ES-I3 (cell line): ENCODE data around the gene BMPR1A.

ENCODE experiments used
- H3K36me3 ChIP-seq: 2 replicates; pipeline ENCODE4 v1.6.1; 2013; ENCODE audit warnings: mild to moderate bottlenecking, low read length, control low read depth, moderate library complexity; ENCODE audit not compliant: insufficient read depth
- H3K4me1 ChIP-seq: 2 replicates; pipeline ENCODE4 v1.6.1; 2013; ENCODE audit warnings: mild to moderate bottlenecking, control low read depth, low read length; ENCODE audit not compliant: insufficient read depth
- H3K9ac ChIP-seq: 2 replicates; pipeline ENCODE4 v1.6.1; 2013; ENCODE audit warnings: low read depth, mild to moderate bottlenecking, low read length, moderate library complexity
- H3K9me3 ChIP-seq: 2 replicates; pipeline ENCODE4 v1.6.1; 2013; ENCODE audit warnings: mild to moderate bottlenecking, low read length, moderate library complexity; ENCODE audit not compliant: control insufficient read depth, insufficient read depth

BMPR1A gene

DNA sequence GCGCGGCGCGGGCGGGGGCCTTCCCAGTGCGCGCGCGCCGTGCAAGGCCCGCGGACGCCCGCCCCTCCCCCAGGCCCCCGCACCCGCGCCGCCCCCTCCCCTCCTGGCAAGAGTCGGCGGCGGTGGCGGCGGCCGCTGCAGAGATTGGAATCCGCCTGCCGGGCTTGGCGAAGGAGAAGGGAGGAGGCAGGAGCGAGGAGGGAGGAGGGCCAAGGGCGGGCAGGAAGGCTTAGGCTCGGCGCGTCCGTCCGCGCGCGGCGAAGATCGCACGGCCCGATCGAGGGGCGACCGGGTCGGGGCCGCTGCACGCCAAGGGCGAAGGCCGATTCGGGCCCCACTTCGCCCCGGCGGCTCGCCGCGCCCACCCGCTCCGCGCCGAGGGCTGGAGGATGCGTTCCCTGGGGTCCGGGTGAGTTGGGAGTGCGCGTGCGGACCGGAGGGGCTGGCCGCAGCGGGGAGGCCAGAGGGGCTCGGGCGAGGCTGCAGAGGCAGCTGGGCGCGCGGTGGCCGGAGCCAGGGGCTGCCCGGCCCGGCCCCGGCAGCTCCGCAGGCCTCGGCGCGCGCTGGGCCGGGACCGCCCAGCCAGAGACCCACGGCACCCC is at the start of gene BMPR1A:
Gene BMPR1A (plus strand): TSS at position 109 of the 602 bp plus-strand sequence. CDS start 119,400 bp downstream, outside the sequence.
- peaks cover 37% of the 10 kb centered on the region for H3K4me1 ChIP-seq
- H3K9ac ChIP-seq, result peak within 1 kb of the TSS; percentile 97
- no peaks in the 10 kb centered on the region for H3K36me3 ChIP-seq
- no peaks in the 10 kb centered on the region for H3K9me3 ChIP-seq

GRCh38 chr10:86706977-86707376 is 49.4 kb upstream of the BMPR1A start:
- Histone ChIP-seq H3K4me1 (peaks cover 13% of the 10 kb centered on the region), H3K36me3 (no peaks in the 10 kb centered on the region), H3K9ac (no peak overlapping the region), H3K9me3 (no peaks in the 10 kb centered on the region)

GRCh38 chr10:86707505-86707904 is 48.9 kb upstream of the BMPR1A start:
- Histone ChIP-seq H3K4me1 (peaks cover 13% of the 10 kb centered on the region), H3K36me3 (no peaks in the 10 kb centered on the region), H3K9ac (no peak overlapping the region), H3K9me3 (no peaks in the 10 kb centered on the region)

DNA sequence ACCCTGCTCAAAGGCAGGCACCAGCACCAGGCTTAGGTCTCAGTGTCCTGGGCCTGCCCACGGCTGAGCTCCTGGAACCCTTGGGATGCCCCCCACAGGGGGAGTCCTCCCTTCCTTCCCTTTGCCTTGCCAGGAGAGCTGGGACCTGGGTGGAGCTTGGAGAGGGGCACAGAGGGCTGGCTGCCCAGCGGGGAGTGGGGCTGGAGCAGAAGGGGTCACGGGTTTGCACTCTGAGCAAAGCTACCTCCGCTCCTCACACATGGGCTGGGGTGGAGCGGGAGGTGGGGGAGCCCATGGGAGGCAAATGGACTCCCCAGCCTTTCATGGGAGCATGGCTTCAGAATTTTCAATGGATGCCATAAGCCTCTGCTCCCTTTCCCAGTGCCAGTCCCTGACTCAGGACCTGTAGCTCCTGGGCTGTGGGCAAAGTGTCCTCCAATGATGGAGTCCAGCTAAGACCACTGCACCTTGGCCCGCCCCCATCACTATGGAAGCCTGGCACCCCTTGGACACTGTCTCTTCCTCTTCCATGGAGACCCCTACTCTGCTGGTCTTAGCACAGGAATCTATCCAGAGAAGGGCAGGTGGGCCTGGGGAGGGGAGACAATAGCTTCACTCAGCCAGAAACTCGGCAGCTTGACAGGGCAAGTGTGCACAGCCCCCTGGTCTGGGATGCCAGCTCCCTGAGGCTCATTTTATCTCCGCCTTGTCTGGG is 48.2 kb upstream of the BMPR1A start:
- H3K9ac ChIP-seq, result no peak overlapping the region

GRCh38 chr10:86708783-86709380 is 47.5 kb upstream of the BMPR1A start:
- H3K9ac ChIP-seq, result no peak overlapping the region
- no peaks in the 10 kb centered on the region for H3K36me3 ChIP-seq
- H3K4me1 ChIP-seq, result peaks cover 17% of the 10 kb centered on the region
- no peaks in the 10 kb centered on the region for H3K9me3 ChIP-seq

More for the DNA sequence above, 48.2 kb upstream of the BMPR1A start:
- no peaks in the 10 kb centered on the region for H3K9me3 ChIP-seq
- no peaks in the 10 kb centered on the region for H3K36me3 ChIP-seq
- peaks cover 13% of the 10 kb centered on the region for H3K4me1 ChIP-seq

DNA sequence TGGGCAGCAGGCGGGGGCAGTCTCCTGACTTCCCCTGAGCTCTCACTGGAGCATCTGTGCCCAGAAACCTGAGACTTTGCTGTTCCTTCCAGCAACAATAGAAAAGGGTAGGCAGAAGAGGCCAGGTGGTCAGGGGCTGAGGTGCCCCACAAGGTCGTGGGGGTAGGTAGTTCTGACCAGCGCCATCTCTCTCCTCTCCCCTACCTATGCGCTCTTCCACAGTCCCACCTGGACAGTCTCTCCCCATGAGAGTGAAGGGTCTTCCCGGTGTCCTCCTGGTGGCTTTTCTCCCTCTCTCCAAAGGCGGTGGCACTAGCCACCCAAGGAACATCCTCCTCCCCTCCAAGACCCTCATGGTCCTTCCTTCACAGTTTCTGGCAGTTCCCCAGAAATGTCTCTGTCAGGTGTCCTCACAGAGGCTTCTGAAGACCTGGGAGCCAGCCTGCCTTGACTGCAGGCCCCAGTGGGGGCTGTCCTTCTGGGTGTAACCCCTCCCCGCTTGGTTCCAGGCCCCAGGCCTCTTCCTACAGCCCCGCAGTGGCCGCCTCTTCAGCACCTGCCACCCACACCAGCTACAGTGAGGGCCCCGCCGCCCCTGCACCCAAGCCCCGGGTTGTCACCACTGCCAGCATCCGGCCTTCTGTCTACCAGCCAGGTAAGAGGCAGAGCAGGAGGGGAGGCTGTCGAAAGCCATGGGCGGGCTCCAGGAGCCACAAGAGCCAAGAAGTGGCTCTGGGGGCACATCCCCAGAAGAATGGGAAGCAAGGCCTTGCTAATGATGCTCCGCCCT is 46.8 kb upstream of the BMPR1A start:
- Histone ChIP-seq H3K9ac (no peak overlapping the region), H3K9me3 (no peaks in the 10 kb centered on the region), H3K36me3 (no peaks in the 10 kb centered on the region), H3K4me1 (peaks cover 19% of the 10 kb centered on the region)

GRCh38 chr10:86710987-86711512 is 45.4 kb upstream of the BMPR1A start:
- Histone ChIP-seq H3K9me3 (no peaks in the 10 kb centered on the region), H3K9ac (peak overlapping the region; percentile 76), H3K36me3 (no peaks in the 10 kb centered on the region)

DNA sequence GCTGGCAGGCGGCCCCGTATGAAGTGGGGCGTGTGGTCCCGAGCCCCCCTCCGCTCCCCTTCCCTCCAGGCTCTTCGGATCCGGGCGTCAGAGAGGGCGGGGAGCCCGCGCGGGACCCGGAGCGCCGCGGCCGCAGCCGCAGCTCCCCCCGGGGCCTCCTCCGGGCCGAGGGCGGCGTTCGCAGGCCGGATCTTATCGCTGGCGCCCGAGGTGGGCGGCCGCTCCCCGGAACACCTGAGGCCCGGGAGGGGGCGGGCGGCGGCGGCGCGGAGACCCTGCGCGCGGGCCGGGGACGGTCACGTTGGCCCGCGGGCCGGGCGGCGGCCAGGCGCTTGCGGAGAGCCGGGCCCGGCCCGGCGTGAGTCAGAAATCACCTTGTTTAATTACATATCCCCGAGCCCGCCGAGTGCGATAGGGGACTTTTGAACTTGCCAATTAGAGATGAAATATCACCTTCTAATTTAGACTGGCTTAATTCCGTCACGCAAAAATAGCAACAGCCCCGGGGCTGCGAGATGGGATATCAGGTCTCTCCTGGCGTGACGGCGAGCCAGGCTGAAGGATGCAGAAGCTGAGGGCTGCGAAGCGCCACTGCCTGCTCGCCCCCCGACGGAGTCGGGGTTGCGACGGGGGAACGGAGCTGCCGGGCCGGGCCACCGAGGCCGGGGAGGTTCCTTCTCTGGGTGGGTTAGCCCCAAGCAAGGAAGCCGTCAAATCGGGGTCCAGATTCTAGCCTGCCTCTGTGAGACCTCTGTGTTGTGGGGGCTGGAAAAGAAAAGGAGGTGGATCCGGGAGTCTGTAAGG is 44.7 kb upstream of the BMPR1A start:
- Histone ChIP-seq H3K4me1 (peaks cover 11% of the 10 kb centered on the region), H3K9ac (peak overlapping the region; percentile 76), H3K36me3 (no peaks in the 10 kb centered on the region), H3K9me3 (no peaks in the 10 kb centered on the region)

More at GRCh38 chr10:86710987-86711512, 45.4 kb upstream of the BMPR1A start:
- H3K4me1 ChIP-seq, result peaks cover 14% of the 10 kb centered on the region

- Histone ChIP-seq H3K9me3 (no peaks in the 10 kb centered on the region), H3K36me3 (no peaks in the 10 kb centered on the region), H3K4me1 (peaks cover 11% of the 10 kb centered on the region), H3K9ac (peak overlapping the region; percentile 76)
Measured at GRCh38 chr10:86712317-86712707, 44.1 kb upstream of the BMPR1A start.

GRCh38 chr10:86715156-86715795 is 41.1 kb upstream of the BMPR1A start:
- H3K9ac ChIP-seq, result no peak overlapping the region
- peaks cover 11% of the 10 kb centered on the region for H3K4me1 ChIP-seq
- no peaks in the 10 kb centered on the region for H3K9me3 ChIP-seq
- H3K36me3 ChIP-seq, result no peaks in the 10 kb centered on the region

- H3K4me1 ChIP-seq, result peaks cover 8% of the 10 kb centered on the region
- H3K9me3 ChIP-seq, result no peaks in the 10 kb centered on the region
- no peak overlapping the region for H3K9ac ChIP-seq
- H3K36me3 ChIP-seq, result no peaks in the 10 kb centered on the region
Measured at GRCh38 chr10:86715836-86716235, 40.6 kb upstream of the BMPR1A start.

- no peaks in the 10 kb centered on the region for H3K36me3 ChIP-seq
- H3K9me3 ChIP-seq, result no peaks in the 10 kb centered on the region
- H3K9ac ChIP-seq, result no peak overlapping the region
- peaks cover 7% of the 10 kb centered on the region for H3K4me1 ChIP-seq
Measured at GRCh38 chr10:86716466-86716865, 40.0 kb upstream of the BMPR1A start.

DNA sequence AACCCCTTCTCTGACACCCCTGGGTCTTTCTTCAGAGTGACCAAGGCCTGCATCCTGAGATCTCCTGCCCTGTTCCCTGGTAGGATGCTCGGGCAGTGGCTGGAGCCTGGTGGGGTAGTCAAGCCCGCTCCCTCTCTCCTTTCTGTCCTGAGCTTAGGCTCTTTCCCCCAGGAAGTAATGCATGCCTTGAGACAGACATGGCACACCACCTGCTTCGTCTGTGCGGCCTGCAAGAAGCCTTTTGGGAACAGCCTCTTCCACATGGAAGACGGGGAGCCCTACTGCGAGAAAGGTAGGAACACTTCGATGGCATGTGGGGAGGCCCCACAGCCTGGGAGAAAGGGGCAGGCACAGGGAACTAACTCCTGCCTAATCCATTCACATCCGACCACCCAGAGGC is 37.9 kb upstream of the BMPR1A start:
- peaks cover 5% of the 10 kb centered on the region for H3K4me1 ChIP-seq
- H3K9me3 ChIP-seq, result no peaks in the 10 kb centered on the region
- no peaks in the 10 kb centered on the region for H3K36me3 ChIP-seq
- no peak overlapping the region for H3K9ac ChIP-seq
